ENCODE results near the gene GTF3C1.
"Not testable (repeated sequence)": the region's sequence is repeated elsewhere in the genome, so short reads cannot be mapped to it uniquely, and the experiment has no call there.

GTF3C1 gene

GRCh38 chr16:27549746-27550581, at the start of gene GTF3C1, which contains the start of gene KATNIP:
TSS of gene GTF3C1 (minus strand) at chr16:27549913. CDS start at chr16:27549890, 23 bp downstream.
TSS of gene KATNIP (plus strand) at chr16:27550144. CDS start at chr16:27550171, 27 bp downstream.
- peak; percentile 100 for DNase-seq

GRCh38 chr16:27598931-27599565, 49.3 kb upstream of the GTF3C1 start:
- DNase-seq, result no peak

GRCh38 chr16:27598220-27598619, 48.5 kb upstream of the GTF3C1 start:
- DNase-seq, result no peak

DNA sequence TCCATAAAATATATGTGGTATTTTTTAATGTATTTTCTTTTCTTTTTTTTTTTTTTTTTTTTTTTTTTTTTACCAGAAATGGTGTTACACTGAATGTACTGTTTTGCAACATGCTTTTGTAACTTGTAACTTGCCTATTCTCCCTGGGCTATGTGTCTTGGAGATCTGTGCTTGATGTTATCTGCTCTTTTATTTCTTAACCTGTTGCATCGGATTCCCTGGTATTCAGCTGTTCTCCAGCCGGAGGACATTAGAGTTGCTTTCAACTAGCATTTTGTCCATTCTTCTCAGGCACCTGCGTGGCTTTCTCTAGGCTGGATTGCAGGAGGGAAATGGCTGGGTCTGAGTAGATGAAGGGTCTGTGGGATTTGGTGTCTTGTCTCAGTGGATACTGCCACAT, 47.6 kb upstream of the GTF3C1 start:
- no peak for DNase-seq

GRCh38 chr16:27596411-27596810, 46.7 kb upstream of the GTF3C1 start:
- DNase-seq, result no peak

DNA sequence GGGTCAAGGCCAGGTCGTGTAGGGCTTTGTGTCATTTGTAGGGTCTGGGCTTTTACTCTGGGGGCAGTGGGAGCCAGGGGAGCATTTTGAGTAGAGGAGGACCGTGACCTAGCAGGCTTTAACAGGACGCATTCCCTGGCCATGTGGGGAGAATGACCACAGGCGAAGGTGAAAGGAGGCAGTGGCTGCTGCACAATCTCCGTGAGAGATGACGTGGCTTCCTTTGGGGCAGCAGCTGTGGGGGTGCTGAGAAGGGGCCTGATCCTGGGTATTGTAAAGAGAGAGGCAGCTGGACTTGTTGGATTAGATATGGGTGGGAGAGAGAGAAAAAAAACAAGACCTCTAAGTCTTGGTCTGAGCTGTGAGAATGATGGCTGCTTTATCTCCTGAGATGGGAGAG, 46.3 kb upstream of the GTF3C1 start:
- no peak for DNase-seq

DNA sequence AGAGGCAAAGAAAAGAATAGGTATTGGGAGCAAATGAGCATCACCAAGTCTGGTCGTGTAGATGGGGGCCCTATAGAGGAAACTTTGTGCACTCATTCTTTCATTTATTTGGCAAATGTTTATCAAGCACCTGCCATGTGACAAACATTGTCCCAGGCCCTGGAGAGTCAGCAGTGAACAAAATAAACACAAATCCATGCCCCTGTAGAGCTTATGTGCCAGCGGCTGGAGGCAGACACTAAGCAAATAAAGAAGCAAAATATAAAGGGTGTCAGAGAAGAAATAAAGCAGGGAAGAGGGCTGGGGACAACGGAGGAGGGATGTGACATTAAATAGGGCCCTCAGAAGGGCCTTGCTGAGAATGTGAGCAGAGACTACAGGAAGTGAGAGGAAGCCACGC, 45.8 kb upstream of the GTF3C1 start:
- DNase-seq, result no peak

DNA sequence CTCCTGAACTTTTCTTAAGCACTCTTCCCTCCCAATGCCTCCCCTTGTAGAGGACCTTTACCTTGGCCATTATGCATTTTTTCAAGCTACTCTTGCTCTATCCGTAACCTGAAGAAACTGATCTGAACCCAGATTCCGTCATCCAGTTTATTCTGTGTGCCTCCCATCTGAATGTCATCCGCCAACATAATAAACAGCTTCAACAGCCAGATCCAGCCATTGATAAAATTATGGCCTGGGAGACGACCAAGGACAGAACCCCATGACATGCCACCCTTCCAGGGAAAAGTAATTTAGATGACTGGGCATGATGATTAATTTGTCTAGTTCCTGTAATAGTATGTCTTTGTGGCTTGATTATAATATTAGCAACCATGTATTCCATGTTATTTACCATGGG, 42.1 kb upstream of the GTF3C1 start:
- DNase-seq, result no peak

DNA sequence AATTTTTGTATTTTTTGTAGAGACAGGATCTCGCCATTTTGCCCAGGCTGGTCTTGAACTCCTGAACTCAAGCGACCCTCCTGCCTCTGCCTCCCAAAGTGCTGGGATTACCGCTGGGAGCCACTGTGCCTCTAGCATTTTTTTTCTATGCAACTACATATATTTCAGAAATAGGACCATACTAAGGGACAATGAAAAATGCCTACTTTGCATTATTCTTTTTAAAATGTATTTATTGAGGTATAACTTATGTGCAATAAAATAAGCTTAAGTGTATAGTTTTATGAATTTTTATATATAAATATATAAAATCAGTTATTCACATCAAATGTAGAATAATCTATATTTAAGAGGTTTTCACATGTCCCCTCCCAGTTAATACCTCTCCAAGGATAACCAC, 38.3 kb upstream of the GTF3C1 start:
- no peak for DNase-seq

DNA sequence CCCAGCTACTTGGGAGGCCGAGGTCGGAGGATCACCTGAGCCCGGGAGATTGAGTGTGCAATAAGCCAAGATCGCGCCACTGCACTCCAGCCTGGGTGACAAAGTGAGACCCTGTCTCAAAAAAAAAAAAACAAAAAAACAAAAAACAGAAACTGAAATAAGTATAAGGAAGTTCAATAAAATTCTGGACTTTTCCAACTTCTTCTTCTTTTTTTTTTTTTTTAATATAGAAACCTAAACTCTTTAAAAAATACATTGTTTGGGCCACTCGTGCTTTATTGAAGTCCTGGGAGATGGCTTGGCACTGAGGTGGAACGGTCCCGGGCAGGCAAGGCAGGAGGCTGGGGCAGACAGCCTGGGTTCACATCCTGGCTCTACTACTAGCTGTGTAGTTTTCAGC, 37.0 kb upstream of the GTF3C1 start:
- DNase-seq, result no peak

DNA sequence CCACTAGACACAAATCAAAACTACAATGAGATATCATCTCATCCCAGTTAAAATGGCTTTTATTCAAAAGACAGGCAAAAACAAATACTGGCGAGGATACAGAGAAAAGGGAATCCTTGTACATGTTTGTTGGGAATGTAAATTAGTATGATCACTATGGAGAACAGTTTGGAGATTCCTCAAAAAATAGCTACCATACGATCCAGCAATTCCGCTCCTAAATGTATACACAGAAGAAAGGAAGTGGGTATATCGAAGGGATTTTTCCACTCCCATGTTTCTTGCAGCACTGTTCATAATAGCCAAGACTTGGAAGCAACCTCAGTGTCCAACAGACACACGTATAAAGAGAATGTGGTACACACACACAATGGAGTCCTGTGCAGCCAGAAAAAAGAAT, 35.5 kb upstream of the GTF3C1 start:
- no peak for DNase-seq

GRCh38 chr16:27583634-27584033, 33.9 kb upstream of the GTF3C1 start:
- DNase-seq, result no peak

GRCh38 chr16:27582883-27583282, 33.2 kb upstream of the GTF3C1 start:
- DNase-seq, result no peak

DNA sequence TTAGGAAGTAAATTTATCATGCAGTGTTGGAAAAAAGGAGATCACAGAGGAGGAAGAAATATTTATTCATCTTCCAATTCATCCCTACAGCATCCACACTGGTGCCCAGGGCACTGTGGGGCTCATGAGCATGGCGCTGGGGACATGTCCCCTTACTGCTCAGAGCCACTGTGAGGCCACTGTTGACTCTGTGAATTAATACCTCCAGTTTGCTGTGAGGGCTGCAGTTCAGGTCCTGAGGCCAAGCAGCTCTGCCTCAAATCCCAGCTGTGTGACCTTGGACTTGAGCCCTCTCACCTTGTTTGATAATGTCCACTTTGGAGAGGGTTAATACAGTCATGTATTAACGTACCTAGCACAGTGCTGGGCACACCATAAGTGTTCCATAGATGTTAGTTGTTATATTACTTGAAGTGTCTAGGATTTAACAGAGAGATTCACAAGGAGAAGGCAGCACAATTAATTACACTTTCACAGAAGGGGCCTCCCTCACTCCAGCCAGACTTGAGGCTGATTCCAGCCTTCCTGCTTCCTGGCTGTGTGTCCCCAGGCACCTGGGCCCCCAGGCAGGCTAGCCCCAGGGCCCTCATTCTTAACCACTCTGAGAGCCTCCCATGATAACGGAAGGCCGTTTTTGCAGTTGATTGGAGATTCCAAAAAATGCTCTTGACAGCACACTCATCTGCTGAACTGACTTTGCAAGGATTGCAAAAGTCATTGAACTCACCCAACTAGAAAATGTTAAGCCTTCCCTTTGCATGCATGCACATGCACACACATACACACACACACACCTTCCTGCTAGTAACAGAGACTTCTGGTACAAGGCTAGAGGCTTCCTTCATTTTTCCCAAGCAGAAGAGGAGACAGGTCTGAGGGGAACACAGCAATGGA, 29.6 kb upstream of the GTF3C1 start:
- DNase-seq, result no peak

DNA sequence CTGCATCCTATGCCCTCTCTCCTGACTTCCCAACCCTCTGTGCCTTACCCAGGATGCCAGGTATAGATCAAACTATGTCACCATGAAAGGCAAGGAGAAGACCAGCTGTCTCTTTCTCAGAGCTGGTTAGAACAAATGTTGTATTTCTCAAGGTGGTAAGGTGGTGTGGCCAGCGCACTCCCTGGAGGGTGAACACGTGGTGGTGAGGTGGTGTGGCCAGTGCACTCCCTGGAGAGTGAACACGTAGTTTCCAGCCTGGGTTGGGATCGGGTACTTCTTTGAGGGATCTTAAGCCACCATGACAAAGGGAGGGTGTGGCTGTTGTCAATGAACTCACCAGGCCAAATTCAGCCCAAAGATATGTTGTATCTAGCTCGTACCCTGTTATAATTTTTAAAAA, 27.0 kb upstream of the GTF3C1 start:
- DNase-seq, result no peak

DNA sequence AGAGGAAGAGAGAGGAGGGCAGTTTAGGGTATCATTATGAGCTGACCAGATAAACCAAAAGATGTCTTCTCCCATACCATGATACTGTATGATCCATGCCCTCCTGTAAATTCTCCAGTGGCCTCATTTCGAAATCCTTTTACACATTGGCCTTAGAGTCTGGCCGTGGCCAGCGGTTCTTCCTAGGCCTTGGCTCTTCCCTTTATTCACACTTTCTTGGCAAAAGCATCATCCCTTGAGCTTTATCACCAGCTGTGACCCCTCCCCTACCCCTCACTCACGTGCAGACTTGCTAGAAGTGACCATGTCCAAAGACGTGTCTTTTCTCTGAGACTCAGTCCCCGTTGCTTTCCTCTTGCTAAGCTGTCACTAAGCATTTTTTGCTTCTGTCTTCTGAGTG, 23.0 kb upstream of the GTF3C1 start:
- no peak for DNase-seq

- no peak for DNase-seq
These were observed 22.0 kb upstream of the GTF3C1 start for GRCh38 chr16:27571433-27572326.

- DNase-seq, result not testable (repeated sequence)
These were observed 21.3 kb upstream of the GTF3C1 start for GRCh38 chr16:27570986-27571385.

DNA sequence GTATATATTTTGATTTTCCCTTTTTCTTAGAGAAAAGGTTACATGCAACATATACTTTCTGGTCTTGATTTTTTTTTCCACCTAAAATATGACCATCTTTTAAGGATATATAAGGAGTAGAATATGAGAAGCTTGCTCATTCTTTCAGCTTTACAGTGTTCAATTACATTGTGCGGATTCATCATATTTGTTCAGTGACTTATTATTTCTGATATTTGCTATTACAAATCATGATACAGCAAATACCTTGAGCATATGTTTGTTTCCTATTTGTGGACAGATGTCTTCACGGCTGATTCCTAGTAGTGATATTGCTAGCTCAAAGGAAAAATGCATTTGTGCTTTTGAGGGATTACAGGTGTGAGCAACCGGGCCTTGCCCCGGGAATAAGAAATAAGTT, 18.4 kb upstream of the GTF3C1 start:
- no peak for DNase-seq

DNA sequence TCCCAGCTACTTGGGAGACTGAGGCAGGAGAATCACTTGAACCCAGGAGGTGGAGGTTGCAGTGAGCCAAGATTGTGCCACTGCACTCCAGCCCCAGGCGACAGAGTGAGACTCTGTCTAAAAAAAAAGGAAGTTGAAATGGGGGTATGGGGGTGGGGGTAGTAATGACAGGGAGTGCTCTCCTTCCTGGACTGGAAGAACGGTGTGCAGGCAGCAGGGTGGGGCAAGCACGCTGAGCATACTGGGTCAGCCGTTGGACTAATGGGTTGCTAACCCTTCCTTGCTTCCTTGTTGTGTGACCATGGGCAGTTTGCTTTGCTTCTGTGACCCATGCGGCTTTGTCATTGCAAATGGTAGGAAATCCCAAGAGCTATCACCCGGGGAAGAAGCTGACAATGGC, 16.7 kb upstream of the GTF3C1 start:
- no peak for DNase-seq

DNA sequence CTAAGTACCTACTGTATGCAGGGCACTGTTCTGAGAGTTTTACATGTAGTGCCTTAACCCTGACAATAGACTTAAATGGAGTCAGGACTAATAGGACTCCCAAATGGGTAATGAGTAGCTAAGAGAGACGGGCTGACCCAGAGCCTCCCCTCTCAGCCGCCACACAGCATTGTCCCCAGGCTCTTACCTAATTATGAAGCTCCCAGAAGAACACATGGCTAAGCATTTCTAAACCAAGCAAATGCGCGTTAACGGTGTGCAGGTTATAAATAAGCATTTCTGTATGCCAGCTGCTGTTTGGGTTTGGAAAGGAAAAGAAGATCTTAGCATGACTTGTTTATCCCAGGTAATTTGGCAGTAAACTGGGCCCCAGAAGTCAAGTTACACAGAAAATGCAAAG, 14.5 kb upstream of the GTF3C1 start:
- no peak for DNase-seq

GRCh38 chr16:27561216-27561615, 11.5 kb upstream of the GTF3C1 start:
- DNase-seq, result no peak
